Pancreas (tissue), 10 donors: Measurements from ENCODE around the gene ANAPC16. TPM values are rescaled to one million over a fixed set of nuclear protein-coding genes. Genes with fewer than 3 reads are reported as not detected.
A peak's percentile ranks its signal among the peaks of the same experiment; 100 is the strongest.

Experiments
- ATAC-seq, 4 donors: fragments of 200-7000 bp; cut with Tn5 transposase; one replicate each; pipeline versions ENCODE4 v1.8.0 to v1.9.1; 2020; ENCODE audit warnings: mild to moderate bottlenecking in 4 of 4, moderate library complexity in 4 of 4
- DNase-seq, 6 donors: peaks; one replicate each; pipeline ENCODE4 v3.0.0-alpha.2; 2020
- FAIRE-seq: peaks from 2 replicates; lab custom pipeline; 2012; peaks lifted over from hg19 to GRCh38; lab: Jason Lieb, UNC
- H3K27ac ChIP-seq, 4 donors: fragments of 200-600 bp; sonication (generic); 1 replicate in 3 of 4; 2 replicates in 1 of 4; pipeline versions ENCODE4 v1.5.0 to v1.8.0; 2020
- H3K27me3 ChIP-seq, 4 donors: fragments of 200-600 bp; one replicate each; pipeline ENCODE4 v1.8.0; 2021
- H3K36me3 ChIP-seq, 3 donors: fragments of 200-600 bp; sonication (generic) in 1 of 3; one replicate each; pipeline versions ENCODE4 v1.5.0 to v1.8.0; 2020 to 2021
- H3K4me1 ChIP-seq, 3 donors: fragments of 200-600 bp; one replicate each; pipeline ENCODE4 v1.8.0; 2021
- H3K4me3 ChIP-seq, 4 donors: fragments of 200-600 bp; sonication (generic) in 2 of 4; one replicate each; pipeline versions ENCODE4 v1.5.0 to v1.8.0; 2020 to 2021
- H3K9me3 ChIP-seq, 4 donors: fragments of 200-600 bp; one replicate each; pipeline ENCODE4 v1.8.0; 2021
- WGBS, 2 donors: extraction: QIAGEN DNeasy Blood & Tissue Kit; methylation state at CpG; one replicate each; pipeline ENCODE4 v1.1.7; 2013; 5-methylcytosine and 5-hydroxymethylcytosine counted together
- intact Hi-C, 3 donors: fragments of 100-400 bp; cut with DNase I; formaldehyde crosslinking; loops; one replicate each; pipeline versions ENCODE4 v1.11.1 to v1.14.2; 2022
- polyA plus RNA-seq, 2 donors: library from polyadenylated mRNA; stranded (reverse); fragments of 200-250 nt; gene quantifications; one replicate each; pipeline ENCODE4 v1.2.3, GENCODE V29; 2013
- total RNA-seq, 6 donors: library from RNA; stranded (reverse); fragmentation: NEBNext Ultra II Directional in 4 of 6; extraction: Animal tissue kit (Norgen Biotek cat#: 25700) in 4 of 6; gene quantifications; one replicate each; pipeline versions ENCODE4 v1.2.1 to v1.2.4, GENCODE V29; 2021 to 2023
- TF ChIP-seq, protein P1 (sequence below), 4 donors: fragments of 200-600 bp; sonication (generic) in 3 of 4; IDR thresholded peaks; one replicate each; pipeline versions ENCODE4 v1.5.0 to v1.8.0; 2021; ENCODE audit warnings: antibody characterized with exemption in 4 of 4
- donor health status: healthy with polysubstance abuse.
- donor health status: DM: no; HTN: no; CAD: no; lungs with moderate emphysema.
- donor health status: DM: no; HTN: no; CAD: no.
- donor health status: control.
- donor health status: control.
- donor health status: Bipolar disorder and iron deficiency.
- donor health status: DM: yes; HTN: yes; CAD: no.
- donor health status: DM: no; HTN: no; CAD: no.
- donor health status: DM: no; HTN: no; CAD: no.
- donor health status: DM: yes; HTN: yes; CAD: no.

Gene ANAPC16
- total and polyA plus RNA-seq, 8 donors: 52.4 to 153 (median 70.0) TPM

DNA sequence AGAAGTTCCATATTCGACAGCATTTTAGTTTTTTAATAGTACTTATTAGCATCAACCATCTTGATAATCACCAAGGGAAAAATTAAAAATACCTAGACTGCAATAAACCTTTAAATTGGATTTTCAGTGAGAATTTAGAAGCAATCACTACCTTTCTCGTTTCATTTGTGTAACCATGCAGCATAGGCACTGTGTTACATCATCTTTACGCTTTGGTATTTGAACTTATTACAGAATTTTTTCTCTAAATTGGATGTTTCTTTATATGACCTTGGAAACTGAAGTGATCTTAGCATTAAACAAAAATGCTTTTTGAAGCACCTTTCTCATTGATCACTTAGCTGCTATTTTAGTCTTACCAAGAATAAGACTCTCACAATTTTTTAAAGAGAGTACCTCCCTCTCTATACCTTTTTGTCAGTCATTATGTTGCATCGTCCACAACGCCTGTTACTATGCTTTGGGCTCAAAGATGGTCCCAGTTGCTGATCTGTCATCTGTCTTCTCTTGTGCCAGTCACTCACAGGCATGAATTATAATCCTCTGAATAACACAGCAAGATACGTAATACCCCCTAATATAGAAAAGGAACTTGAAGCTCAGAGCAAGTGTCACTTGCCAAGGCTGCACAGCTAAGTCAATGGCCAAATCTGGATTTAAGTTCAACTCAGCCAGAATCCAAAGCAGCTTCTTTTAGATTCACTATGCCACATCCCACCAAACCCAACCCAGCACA lies 19.9 kb downstream of the ANAPC16 start:
- TF ChIP-seq, protein P1, sequence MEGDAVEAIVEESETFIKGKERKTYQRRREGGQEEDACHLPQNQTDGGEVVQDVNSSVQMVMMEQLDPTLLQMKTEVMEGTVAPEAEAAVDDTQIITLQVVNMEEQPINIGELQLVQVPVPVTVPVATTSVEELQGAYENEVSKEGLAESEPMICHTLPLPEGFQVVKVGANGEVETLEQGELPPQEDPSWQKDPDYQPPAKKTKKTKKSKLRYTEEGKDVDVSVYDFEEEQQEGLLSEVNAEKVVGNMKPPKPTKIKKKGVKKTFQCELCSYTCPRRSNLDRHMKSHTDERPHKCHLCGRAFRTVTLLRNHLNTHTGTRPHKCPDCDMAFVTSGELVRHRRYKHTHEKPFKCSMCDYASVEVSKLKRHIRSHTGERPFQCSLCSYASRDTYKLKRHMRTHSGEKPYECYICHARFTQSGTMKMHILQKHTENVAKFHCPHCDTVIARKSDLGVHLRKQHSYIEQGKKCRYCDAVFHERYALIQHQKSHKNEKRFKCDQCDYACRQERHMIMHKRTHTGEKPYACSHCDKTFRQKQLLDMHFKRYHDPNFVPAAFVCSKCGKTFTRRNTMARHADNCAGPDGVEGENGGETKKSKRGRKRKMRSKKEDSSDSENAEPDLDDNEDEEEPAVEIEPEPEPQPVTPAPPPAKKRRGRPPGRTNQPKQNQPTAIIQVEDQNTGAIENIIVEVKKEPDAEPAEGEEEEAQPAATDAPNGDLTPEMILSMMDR (IDR thresholded peaks at IDR 0.05): no peak
- 90 to 93% methylated on average over 6 of the region's 6 CpGs for WGBS, 2 donors
- no peak overlapping the region for H3K4me3 ChIP-seq
- H3K4me1 ChIP-seq: peaks cover 23 to 44% (median 27%) of the 10 kb centered on the region in 3 donors
- no peaks in the 10 kb centered on the region for H3K9me3 ChIP-seq
- H3K27me3 ChIP-seq: no peaks in the 10 kb centered on the region
- peaks cover 6 to 37% (median 16%) of the 10 kb centered on the region in 3 donors for H3K36me3 ChIP-seq
- intact Hi-C loops: loop anchor here in 1 of 3 donors (10.0 kb wide), 1 partner anchor 99 kb away; no protein-coding TSS in a partner anchor
- FAIRE-seq (no peak), ATAC-seq (no peak), DNase-seq (no peak)
- peak overlapping the region in 2 of 4 donors; percentile 11 to 85 for H3K27ac ChIP-seq

DNA sequence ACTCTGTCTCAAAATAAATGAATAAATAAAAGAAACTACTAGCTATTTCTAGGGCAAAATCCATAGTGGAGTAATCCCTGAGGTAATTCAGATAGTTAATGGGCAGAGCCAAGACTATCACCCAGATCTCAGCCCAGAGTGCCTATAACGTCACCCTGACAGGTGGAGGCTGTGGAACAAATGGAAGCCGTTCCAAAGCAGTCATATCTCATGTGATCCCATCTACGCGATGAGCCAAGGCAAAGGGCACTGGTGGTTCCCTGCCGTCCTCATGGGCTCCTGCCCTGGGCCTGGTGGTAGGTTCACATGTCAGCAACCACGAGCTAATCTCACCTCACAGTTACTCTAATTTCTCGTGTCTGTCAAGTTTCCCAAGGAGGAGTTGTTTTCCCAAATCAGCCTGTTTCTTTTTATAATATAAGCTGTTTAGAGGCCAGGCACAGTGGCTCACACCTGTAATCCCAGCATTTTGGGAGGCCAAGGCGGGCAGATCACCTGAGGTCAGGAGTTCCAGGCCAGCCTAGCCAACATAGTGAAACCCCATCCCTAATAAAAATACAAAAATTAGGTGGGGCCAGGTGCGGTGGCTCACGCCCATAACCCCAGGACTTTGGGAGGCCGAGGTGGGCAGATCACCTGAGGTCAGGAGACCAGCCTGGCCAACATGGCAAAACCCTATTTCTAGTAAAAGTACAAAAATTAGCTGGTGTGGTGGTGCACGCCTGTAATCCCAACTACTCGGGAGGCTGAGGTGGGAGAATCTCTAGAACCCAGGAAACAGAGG lies 22.8 kb downstream of the ANAPC16 start:
- whole genome bisulfite sequencing, 2 donors: 64 to 70% methylated on average over 13 of the region's 13 CpGs
- intact Hi-C loops: loop anchor here in 1 of 3 donors (10.0 kb wide), 1 partner anchor 96 kb away; no protein-coding TSS in a partner anchor
- no peak overlapping the region for H3K4me3 ChIP-seq
- DNase-seq: peak; percentile 47 to 87 (median 84)
- H3K27me3 ChIP-seq: no peaks in the 10 kb centered on the region
- TF ChIP-seq, protein P1 (IDR thresholded peaks at IDR 0.05): no peak
- H3K27ac ChIP-seq: peak overlapping the region; percentile 35 to 74 (median 54)
- ATAC-seq: peak; percentile 50 to 83 (median 74)
- peaks cover 0 to 20% (median 14%) of the 10 kb centered on the region in 3 donors for H3K36me3 ChIP-seq
- no peaks in the 10 kb centered on the region for H3K9me3 ChIP-seq
- no peak for FAIRE-seq
- peaks cover 6 to 30% (median 13%) of the 10 kb centered on the region in 3 donors for H3K4me1 ChIP-seq

DNA sequence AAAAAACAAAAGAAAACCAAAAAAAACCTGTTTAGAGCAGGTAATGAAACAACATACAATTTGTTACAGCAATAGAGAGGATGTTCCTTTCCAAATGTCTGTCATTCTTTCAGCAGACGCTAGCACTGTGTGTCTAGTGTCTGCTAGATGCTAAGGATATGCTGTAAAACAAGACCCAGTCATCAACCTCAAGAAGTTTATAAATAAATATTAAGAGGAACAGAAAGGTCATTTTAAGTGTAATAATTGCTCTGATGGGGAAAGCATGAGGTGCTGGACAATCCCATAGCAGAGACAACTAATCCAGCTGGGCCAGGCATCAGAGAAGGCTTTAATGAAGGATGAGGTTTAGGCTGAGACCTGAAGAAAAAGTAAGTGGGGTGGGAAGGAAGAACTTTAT lies 23.6 kb downstream of the ANAPC16 start:
- DNase-seq: no peak

DNA sequence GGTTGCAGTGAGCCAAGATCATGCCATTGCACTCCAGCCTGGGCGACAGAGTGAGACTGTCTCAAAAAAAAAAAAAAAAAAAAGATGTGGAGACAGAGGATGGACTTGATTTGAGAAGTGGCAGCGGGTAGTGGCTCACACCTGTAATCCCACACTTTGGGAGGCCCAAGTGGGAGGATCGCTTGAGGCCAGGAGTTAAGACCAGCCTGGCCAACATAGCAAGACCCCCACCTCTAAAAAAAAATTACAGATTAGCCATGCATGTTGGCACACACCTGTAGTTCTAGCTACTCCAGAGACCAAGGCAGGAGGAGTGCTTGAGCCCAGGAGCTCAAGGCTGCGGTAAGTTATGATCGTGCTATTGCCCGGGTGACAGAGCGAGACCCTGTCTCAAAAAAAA lies 24.6 kb downstream of the ANAPC16 start:
- intact Hi-C loops: no loop called here
- Histone ChIP-seq H3K4me1 (peaks cover 14 to 30% (median 24%) of the 10 kb centered on the region in 3 donors), H3K36me3 (peaks cover 0 to 7% (median 5%) of the 10 kb centered on the region in 3 donors), H3K9me3 (no peaks in the 10 kb centered on the region), H3K27me3 (no peaks in the 10 kb centered on the region), H3K27ac (no peak overlapping the region), H3K4me3 (no peak overlapping the region)
- peak in 2 of 6 donors; percentile 2 to 18 for DNase-seq
- FAIRE-seq: no peak
- ATAC-seq: no peak
- TF ChIP-seq, protein P1 (IDR thresholded peaks at IDR 0.05): no peak
- WGBS, 2 donors: 89 to 98% methylated on average over 6 to 7 of the region's 7 CpGs

More for the DNA sequence above, 23.6 kb downstream of the ANAPC16 start:
- peaks cover 4 to 28% (median 14%) of the 10 kb centered on the region in 3 donors for H3K4me1 ChIP-seq
- H3K36me3 ChIP-seq: peaks cover 0 to 11% (median 7%) of the 10 kb centered on the region in 3 donors
- no peak for ATAC-seq
- FAIRE-seq: no peak
- no peaks in the 10 kb centered on the region for H3K9me3 ChIP-seq
- TF ChIP-seq, protein P1 (IDR thresholded peaks at IDR 0.05): no peak
- H3K4me3 ChIP-seq: no peak overlapping the region
- H3K27me3 ChIP-seq: no peaks in the 10 kb centered on the region
- intact Hi-C loops: loop anchor here in 1 of 3 donors (10.0 kb wide), 1 partner anchor 95 kb away; no protein-coding TSS in a partner anchor
- H3K27ac ChIP-seq: no peak overlapping the region
- WGBS, 2 donors: 37 to 97% methylated on average over 1 of the region's 1 CpG
